Epidermal melanocyte (primary cell): ENCODE data around the gene NFAM1.

Experiments
- DNase-seq: peaks from one replicate; pipeline ENCODE4 v3.0.0; 2011; ENCODE audit warnings: low spot score; ENCODE audit not compliant: insufficient read length

Gene NFAM1, protein sequence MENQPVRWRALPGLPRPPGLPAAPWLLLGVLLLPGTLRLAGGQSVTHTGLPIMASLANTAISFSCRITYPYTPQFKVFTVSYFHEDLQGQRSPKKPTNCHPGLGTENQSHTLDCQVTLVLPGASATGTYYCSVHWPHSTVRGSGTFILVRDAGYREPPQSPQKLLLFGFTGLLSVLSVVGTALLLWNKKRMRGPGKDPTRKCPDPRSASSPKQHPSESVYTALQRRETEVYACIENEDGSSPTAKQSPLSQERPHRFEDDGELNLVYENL

DNA sequence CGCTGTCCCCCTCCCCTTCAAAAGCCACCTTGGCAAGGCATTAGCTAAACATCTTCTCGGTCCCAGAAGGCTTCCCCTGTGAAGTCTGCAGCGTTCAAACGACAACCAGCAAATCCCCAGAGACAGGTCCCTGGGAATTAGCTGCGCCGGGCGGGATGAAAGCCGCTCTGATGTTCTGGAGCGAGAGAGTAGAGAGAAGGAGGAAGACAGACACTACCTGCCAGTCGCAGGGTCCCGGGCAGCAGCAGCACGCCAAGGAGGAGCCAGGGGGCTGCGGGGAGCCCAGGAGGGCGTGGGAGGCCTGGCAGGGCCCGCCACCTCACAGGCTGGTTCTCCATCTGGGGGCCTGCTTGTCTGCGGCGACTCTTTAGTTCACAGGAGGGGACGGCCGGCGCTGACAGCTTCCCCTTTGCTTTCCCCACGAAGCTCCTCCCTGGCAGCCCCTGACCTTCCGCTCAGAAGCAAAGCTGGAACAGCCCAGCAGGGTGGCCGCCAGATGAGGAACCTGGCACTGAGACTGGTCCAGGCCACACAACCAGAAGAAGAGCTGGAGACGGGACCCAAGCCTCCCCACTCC lies at the start of gene NFAM1:
Gene NFAM1 (minus strand): TSS at position 384 of the 577 bp plus-strand sequence. CDS start 46 bp downstream, at position 338.
- no peak for DNase-seq

DNA sequence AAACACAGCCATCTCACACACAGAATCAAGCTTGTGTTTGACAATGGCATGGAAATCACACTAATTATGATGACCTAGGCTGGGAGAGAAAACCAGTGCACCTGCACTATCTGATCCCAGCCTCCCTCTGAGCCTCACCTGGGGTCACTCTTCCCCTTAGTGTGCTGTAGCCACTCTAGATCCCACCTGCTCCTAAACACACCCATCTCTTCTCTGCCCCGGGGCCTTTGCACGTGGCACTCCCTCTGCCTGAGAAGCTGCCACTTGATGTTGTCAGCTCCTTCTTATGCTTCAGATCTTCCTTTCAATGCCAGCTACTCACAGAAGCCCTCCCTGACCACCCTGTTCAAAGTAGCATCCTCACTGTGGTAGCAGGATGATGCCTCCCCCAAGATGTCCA lies 42.9 kb upstream of the NFAM1 start:
- no peak for DNase-seq

DNA sequence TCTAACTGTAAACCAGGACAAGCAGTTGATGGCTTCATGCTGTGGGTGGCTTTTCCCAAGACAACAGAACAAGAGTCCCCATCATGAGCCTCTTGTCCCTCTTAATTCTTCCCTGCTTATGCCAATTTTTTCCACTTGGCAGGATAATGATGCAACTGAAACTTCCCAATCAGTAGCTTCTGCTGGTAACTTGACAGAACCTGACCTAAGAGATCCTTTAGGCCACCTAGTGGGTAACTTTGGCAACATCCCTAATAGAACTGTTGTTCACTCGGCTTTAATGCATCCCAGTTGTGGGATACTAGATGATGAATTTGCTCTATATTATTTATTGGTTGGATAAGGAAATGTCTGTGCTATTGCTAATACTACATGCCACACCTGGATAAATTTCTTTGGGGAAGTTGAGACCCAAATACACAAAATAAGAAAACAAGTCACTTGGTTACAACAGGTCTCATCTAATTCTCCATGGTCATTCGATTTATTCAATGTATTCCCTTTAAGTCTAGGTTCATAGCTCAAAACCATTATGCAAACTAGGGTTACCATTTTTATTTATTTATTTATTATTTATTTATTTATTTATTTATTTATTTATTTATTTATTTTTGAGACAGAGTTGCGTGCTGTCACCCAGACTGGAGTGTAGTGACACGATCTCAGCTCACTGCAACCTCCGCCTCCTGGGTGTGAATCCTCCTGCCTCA lies 41.4 kb upstream of the NFAM1 start:
- peak; percentile 71 for DNase-seq

DNA sequence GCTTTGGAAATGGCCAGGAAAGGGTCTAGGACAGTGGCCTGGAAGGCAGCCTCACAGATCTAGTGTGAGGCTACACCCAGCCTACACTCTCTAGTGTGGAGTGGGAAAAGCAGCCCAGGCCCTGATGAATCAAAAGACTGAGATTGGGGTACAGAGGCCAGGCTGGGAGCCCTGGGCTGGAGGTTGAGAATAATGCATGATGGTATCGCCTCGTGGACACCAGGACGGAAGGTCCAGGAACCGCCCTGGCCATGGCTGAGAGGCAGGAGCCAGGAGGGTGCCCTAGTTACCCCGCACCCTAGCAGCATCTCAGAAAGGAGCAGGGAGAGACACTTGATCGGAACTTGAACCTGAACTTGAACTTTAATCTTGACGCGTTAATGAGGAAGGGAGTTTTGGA lies 40.5 kb upstream of the NFAM1 start:
- DNase-seq: no peak

DNA sequence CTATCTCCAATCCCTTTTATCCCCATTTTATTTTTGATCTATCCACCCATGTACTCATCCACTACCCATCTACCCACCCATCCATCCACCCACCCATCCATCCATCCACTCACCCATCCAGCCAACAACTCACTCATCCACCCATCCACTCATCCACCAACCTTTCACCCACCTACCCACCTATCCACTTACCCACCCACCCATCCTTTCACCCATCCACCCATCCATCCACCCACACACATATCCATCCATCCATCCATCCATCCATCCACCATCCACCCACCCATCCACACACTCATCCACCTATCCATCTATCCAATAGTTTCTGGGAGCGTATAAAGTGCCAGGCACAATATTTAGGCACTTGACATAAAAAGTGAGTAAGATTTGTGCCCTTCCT lies 39.2 kb upstream of the NFAM1 start:
- DNase-seq: no peak

DNA sequence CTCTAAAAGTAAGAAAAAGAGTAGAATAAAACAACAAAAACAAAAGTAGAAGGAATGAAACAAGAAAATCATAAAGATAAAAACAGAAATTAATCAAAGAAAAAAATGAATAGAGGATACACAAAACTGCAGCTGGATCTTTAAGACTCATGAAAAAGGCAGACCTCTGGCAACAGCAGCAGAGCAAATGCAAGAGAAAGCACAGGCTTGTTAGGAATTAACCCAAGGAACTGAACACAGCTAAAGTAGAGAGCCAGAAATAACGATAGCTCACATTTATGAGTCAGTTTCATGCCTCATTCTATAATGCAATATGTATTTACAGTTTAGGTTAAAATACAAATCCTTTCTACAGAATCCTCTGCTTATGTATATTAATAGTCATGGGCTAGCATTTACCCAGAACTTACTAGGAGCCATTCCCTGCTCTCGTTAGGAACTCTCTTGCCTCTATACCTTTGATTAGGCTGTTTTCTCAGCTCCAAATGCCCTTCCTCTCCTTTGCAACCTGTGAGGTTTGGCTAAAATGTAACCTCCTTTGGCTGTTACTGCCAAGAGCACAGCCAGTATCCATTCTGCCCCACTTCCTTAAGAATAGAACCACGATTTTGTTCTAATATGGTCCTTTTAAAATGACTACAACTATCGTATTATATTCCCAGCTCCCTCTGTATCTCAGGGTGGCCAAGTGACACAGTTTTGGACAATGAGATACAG lies 38.3 kb upstream of the NFAM1 start:
- DNase-seq: no peak

DNA sequence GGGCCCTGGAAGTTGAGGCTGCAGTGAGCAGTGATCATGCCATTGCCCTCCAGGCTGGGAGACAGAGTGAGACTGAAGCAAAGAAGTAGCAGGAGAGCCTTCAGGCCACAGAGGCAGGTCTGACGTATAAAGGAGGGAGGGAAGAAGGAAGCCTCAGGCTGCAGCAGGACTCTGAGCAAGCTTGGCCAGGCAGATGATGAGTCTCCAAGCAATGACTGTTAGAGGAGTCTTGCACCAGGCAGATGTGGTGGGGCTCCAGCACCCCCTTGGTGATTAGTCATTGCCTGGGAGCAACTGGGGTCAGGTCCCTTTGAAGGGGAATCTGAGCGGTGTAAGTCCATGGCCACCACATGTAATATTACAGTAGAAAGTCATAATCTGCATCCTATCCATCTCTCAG lies 36.6 kb upstream of the NFAM1 start:
- DNase-seq: no peak

DNA sequence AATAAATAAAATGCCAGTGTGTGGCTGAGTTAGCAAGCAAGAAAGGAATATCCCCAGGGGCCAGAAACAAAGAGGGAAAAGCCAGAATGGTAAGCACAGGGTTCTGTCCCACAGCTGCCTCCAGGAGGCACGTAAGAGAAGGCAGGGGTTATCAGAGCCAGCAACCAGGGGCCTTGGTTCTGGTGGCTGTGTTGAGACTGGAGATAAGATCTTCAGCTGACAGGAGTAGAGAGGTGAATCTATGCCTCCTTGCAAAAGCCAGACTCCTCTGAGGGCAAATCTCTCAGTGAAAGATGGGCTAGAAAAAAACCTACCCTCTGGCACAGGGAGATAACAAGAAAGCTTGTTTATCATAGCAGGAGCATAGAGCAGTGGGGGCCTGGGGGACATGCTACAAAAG lies 29.8 kb upstream of the NFAM1 start:
- DNase-seq: no peak

DNA sequence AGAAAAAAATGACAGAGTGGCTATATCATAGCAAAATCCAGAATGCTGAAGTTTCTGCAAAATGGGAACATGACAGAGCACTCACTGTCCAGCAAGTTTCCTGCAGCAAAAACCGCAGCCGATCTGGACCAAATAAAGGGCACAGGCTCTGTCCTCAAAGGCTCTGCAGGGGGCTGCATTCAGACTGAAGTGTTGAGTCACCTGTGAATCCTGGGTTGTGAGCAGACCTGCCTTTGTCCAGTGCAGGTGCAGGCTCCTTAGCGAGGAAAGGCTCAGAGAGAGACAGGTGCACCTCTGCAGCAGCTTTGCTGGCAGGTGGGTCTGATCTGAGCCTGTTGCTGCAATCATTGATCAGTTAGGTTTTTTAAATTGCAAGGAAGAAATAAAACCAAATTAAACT lies 29.3 kb upstream of the NFAM1 start:
- no peak for DNase-seq

DNA sequence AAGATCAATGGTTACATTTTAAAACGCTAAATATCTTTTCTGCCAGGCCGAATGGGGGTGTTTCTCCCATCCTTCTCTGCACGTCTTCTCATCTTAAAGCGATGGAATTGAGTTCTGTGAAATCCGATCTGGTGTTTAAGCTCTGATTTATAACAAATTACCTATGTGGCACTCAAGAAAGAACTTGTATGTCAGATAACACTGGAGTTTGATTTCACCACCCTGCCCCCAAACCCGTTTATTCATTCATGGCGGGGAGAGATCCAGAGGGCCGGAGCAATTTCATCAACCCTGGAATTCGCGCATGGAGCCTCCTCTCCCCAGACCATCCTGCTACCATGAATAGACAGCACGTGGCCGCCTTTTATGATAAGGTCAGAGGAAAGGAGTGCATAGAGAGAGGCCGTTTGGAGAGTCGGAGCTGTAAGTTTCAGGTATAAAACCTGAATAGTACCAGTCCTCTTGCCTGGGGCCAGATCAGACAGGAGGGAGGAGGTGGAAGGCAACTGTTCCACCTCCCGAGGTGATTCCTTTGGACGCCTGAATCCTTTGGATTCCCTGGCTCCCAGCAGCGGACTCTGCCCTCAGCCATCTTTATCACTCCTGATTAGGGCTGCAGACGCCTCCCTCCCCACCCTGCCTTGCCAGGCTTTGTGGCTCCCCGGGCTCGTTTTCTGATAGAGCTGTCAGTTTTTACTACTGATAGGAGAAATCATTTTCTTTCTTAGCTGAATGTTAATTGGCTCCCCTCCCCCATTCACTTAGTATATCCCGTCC lies 27.3 kb upstream of the NFAM1 start:
- no peak for DNase-seq

DNA sequence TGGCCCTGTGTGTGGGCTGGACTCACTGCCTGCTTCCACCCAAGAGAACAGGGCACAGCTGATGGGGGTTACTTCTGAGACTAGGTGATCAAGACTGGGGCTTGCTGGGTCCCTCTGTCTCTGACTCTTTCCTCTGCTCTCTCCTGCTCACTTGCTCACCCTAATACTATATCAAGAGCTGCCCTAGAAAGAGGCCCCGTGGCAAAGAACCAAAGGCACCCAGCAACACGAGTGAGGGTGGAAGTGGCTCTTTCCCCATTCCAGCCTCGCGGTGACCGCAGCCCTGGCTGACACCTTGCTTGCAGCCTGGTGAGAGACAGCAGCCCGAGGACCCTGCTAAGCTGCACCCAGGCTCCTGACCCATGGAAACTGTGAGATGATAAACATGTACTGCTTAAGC lies 20.7 kb upstream of the NFAM1 start:
- no peak for DNase-seq

DNA sequence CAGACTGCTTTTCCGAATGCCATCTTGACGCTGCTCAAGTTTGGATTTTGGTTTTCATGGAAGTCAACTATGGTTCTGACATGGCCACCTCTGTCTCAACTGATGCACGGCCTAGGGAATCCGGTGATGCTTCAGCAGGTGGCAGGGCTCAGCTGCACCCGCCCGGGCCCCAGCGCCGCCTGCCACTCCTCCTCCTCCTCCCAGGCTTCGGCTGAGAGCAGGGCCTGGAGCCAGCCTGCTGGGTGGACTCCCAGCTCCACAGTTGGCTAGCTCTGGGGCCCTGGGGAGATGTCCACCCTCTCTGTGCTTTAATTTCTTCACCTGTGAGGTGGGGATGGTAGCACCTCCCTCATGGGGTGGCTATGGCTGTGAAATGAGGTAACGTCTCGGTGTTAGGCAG lies 20.3 kb upstream of the NFAM1 start:
- no peak for DNase-seq

DNA sequence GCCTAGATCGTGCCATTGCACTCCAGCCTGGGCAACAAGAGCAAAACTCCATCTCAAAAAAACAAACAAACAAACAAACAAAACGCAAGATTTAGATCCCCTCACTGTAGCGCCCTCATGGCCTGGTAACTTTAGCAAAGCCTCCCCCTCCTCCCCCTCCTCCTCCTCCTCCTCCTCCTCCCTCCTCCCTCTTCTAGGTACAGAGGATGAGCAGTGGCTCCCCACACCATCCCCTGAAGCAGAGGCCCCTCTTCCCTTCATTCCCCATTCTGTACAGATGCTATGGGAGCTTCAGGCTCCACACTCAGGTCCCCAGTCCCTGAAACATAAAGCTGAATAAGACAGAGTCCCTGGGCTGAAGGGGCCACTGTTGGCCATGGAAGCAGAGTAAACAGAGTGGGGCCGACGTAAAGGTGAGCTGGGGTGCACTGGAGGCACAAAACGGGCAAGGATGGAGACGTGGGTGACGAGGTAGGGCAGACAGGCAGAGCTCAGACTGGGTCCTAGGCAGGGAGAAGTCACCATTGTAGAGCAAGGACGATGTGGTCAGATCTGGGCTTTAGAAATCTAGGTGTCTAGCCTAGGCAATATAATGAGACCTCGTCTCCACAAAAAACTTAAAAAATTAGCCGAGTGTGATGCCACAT lies 19.4 kb upstream of the NFAM1 start:
- DNase-seq: no peak

DNA sequence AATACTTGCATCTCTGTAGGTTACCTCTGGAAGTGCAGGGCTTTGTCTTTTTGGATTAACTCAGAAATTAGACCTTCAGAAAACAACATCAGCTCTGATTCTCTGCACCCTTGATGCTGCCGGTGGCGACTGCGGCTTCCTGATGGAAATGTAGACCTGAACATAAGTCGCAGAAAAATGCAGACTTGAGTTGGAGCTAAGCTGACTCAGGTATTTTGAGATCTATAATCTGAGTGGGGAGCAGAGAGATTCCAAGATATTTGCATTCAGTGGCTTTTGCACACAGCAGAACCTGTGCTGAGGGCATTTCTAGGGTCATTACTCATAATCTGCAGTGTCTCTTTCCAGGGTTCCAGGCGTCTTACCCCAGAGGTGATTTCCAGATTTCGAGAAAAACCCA lies 18.7 kb upstream of the NFAM1 start:
- DNase-seq: no peak

DNA sequence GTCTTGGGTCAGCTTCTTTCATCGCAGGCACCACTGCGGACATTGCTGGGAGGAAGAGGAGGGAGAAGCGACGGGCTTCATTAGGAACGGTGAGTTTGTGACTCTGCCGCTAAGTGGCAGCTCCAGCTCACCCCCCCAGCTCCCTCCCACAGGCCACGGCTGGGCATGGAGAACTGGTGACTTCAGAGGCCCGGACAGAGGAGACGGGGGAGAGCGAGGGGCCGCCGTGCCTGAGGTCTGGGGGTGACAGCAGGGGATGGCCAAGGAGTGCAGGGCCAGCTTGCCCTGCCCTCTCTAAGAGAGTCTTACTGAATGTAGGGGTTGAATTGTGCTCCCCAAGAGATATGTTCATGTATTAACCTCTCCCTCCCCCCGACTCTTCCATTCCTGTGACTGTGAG lies 13.9 kb upstream of the NFAM1 start:
- no peak for DNase-seq

DNA sequence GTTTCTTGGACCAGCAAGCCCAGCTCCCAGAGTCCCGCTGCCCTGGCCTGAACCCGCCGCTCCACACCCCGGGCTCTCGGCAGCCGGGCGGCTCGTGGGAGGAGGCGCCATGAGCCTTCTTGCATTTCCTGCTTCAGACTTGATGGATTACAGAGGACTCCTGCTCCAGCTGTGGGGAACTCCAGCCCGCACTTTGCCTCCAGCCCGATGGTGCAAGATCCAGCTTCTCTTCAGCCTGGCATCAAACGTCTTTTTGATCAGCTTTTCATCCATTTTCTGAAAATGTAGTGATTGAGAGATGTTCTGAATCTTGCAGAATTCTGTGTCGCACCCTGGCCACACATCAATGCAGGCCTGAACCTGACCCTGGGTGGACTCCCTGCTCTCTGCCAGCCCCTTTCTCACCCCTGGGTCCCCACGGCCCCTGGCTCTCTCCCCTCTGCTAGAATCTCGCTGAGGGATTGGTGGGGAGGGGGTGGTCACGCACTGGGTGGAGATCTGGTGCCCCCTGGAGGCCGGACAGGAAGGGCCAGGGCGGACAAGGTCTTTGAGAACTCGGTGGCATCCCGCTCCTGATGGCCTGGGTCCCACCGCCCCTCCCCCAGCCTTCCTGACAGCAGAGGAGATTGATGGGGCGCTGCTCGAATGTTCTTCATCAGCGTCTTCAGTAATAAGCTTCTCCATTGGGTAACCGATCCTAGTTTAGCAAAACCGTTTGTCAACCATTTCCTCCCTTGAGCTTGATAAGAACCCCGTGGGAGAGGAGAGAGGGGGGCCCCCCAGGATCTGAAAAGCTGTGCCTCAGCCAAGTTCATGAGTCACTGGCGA lies 12.1 kb upstream of the NFAM1 start:
- DNase-seq: peak; percentile 94

DNA sequence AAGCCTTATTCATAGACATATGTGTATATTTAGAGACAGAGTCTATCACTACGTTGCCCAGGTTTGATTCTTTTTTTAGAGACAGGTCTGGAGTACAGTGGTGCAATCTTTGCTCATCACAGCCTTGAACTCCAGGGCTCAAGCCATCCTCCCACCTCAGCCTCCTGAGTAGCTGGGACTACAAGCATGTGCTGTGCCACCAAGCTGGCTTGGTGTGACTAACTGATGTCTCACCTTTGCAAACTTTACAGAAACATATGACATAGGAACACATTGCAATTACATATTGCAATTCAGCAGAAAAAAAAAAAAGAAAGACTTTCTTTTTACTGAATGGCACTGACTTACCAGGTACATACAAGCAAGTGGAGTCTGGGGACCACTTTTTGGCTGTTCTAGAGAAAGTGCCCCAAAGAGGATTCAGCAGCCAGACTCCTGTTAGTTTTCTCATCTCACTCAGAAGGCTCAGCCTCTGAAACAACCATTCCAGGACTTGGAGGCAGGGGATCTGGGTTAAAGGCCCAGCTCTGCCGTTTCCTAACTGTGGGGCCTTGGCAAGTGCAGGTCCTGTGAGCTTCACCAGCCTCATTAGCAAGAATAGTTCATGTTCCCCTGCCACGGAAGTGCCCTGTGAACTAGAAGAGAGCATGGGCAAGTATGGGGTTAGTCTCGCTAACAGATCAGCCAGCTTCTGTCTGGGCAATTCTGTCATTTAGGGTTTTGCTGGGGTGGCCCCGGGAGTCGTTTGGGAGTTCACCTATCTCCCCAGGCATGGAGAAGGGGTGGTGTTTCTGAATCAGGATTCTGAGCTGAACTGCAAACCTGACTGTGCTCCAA lies 11.3 kb upstream of the NFAM1 start:
- DNase-seq: no peak

DNA sequence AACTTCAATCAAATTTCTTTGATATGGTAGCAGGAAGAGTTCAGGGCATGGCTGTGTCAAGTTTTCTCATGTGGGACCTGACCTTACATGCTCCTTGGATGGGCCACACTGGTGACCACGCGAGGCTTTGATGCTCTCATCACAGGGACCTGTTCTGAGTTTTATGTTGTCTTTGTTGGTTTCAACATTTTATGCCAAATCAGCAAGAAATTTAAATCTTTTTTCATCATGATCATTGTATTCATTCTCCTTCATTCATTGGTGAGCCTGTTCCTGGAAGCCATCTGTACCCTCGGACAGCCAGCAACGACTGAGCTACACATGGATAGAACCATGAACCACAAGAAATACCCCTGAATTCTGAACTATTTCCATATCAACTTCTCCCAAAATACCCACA lies 10.5 kb upstream of the NFAM1 start:
- DNase-seq: no peak

DNA sequence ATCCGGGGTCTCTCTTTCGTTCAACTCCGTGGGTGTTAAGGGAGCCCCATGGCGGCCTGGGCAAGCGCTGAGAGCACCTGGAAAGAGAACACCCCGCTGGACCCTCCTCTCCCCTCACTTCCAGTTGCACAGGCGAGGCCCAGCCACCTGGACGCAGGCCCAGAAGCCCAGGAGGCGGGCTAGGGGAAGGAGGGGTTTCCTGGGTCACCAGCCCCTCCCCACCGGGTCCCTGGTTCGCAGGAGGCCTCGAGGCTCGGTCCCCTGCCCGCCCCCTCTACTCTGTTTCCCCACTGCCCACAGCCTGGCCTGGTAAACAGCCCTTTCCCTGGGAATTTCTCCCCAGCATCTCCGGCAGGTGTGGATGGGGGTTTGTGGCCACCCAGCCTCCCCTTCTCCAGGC lies 8.5 kb upstream of the NFAM1 start:
- no peak for DNase-seq
